IPS-NIHi7 (cell line): ENCODE results near the gene CACNG3.
A peak's percentile ranks its signal among the peaks of the same experiment; 100 is the strongest.
"Not testable (repeated sequence)": the region's sequence is repeated elsewhere in the genome, so short reads cannot be mapped to it uniquely, and the experiment has no call there.

Source experiments
- DNase-seq: peaks from one replicate; pipeline ENCODE4 v3.0.0; 2012; ENCODE audit warnings: mixed read lengths; ENCODE audit errors: extremely low spot score

Gene CACNG3

DNA sequence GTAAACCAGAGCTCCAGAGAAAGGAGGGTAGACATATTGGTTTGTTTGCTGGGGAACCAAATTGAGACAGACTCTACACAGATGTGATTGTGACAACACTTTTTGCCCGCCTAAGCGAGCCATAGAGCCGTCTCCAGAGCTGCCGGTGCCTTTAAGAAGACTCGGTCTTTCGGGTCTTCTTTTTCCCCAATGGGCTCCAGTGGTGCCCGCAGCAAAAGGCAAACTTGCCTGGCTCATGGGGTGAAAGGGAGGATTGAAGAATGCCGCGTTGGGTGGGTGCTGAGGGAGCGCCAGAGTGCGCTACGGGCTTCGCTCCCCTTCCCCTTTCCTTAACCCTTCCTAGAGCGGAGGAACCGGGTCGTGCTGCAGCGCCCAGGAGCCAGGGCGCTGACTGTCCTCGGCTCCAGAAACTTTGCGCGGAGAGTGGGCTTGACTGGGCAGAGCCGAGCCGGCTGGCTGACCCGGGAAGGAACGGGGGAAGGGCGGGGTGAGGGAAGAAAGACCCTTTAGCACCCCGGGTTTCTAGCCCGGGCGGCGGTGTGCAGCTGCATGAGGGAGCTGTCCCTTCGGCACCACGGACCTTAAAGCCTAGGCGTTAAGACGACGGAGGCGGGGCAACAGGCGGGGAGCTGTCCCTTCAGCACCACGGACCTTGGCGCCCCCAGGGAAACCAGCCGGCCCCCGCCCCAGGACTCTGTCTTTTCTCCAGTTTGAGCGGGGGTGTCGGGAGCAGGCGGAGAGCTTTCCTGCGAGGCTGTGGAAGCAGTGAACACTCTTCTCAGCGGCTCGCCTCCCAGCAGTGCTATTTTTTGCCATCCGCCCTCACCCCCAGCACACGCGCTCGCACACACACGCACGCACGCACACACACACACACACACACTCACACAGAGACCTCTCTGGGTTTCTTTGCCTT, at the start of gene CACNG3:
Gene CACNG3, plus strand, starts transcription at position 880 of the 916 bp plus-strand sequence. CDS start 420 bp downstream, outside the sequence.
- DNase-seq: peak; percentile 97

DNA sequence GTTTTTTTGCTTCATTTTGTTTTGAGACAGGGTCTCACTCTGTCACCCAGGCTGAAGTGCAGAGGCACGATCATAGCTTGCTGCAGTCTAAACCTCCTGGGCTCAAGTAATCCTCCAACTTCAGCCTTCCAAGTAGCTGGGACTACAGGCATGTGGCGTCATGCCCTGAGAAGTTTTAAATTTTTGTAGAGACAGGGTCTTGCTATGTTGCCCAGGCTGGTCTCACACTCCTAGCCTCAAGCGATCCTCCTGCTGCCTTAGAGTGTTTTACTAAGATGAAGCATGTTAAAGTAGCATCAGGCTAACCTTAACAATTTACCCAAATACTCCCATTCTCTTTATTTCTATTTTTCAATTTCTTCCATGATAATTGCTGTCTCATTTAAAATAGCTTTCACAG, 49.2 kb upstream of the CACNG3 start:
- DNase-seq: no peak

DNA sequence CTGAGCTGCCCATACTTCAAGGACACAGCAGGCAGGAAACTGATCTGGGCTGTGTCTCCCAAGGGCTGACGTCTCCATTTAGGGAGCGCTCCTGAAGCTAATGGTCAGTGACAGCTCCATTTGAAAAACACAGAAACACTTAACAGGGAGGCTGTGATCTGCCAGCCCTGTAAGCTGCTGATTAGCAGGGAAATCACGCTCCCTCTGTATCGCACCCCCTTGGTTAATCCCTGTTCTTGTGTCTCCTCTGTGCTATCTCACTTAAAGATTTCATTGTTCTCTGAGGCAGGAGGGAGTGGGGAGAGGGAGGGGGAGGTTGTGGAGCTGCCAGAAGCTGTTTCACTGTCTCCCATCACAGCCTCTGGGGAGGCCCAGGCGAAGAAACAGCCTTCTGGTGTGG, 47.4 kb upstream of the CACNG3 start:
- DNase-seq: peak; percentile 69

DNA sequence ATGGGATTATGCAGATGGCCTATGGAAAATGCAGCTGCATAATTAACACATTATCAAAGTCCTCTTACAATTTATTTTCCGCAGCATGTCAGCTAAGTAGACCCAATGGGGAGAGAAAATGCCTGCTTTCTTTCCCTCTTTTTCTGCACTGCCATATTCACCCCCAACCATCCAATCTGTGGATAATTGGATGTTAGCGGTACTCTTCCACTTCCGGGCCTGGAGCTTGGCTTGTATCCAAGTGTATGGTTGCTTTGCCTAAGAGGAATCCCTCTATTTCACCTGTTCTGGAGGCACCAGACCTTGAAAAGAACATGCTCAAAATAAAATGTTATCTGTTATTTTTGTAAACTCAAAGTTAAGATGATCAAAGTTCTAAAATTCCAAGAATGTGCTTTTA, 41.1 kb upstream of the CACNG3 start:
- no peak for DNase-seq

DNA sequence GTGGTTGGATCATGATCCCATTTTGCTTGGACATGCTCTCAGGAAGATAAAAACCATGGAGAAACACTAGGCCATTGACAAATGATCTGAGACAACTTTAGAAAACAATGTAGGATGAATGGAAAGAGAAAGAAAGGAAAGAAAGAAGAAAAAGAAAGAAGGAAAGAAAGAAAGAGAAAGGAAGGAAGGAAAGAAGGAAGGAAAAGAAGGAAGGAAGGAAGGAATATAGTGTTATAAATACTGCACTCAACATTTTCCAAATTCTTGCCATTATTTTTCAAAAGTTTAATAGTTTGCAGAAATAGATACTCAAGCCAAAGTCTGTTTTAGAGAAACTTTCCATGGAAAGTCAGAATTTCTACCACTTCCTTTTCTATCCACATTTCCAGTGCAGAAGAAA, 39.2 kb upstream of the CACNG3 start:
- DNase-seq: no peak

DNA sequence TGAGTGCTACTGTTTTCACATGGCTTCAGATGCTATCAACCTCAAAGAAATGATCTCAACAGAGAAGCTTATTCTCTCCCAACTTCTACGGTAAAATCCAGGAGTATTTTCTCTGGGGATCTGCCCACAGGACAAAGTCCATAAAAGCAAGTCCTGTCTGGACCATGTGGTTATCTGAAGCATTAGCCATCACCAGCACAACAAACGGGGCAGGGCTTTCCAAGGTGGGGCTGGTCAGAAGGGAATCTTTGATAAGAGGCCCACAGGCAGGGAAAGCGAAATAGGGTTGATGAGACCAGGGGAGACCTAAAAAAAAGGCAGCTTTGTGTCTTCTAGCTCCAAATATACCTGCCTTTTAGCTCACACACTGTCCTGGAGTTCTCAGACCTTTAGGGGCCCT, 38.7 kb upstream of the CACNG3 start:
- no peak for DNase-seq

DNA sequence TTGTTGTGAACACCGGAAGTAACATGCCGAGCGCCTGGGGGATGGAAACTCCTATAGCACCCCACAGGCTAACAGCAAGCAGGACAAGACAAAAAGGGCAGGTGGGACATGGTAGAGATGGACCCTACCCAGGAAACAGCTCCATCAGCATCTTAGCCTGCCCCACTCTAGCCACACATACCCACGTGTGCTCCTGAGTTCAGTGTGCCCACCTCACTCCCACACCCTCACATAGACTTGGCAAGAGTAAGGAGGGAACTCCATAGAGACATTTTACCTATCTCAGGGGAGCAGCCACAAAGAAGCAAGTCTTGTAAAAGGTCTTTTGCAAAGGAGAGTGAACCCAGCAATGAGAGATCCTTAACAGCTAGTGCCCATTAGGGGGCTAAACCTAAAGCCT, 37.8 kb upstream of the CACNG3 start:
- DNase-seq: no peak

DNA sequence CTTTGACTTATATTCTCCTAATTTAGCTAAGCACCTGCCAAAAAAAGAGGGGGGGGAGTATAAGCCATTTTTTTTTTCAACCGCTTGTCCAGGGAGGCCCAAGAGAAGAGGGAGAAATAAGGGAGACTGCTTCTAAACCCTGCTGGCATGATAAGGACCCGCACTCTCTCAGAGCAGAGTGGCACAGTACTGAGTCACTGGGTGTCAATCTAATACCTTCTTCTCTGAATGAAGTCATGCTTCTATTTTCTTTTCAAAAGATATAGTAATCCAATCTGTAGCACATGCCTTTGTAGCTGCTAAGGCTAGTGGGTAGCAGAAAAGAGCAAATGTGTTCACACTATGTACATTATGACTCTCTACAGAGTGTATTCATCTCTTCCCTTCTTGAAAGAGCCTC, 34.9 kb upstream of the CACNG3 start:
- no peak for DNase-seq

DNA sequence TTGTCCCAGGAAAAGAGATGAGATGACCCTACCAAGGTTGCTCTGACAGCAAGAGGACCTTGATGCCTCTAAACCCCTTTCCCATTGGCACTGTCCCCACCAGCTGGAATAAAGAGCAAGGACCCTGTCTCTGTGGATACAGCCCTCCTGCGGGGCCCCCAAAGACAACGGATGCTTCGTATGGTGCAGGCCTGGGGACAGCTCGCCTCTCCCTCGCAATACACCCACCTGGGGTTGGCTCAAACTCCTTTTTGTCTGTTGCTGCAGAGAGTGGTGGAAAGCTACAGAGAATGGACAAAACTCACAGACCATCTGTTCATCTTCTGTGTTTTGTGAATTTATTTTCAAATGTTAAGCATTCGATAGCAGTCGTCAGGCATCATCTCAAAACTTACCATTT, 27.6 kb upstream of the CACNG3 start:
- DNase-seq: no peak

DNA sequence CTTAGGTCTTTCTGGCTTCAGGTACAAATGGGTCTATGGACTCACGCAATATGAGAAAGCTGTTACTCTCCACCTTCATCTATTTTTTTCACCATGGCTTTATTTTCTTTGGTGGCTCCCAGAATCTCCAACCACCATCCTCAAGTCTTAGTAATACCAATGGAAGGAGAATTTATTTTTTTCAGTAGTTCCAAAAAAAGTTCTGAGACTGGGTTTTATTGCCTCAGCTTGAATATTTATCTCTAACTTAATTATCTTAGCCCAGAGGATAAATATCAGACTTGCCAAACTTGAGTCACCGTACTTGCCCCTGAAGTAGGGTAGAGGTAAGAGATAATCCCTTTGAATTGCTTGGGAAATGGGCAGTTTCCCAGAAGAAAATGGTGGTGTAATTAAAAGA, 23.2 kb upstream of the CACNG3 start:
- DNase-seq: no peak

DNA sequence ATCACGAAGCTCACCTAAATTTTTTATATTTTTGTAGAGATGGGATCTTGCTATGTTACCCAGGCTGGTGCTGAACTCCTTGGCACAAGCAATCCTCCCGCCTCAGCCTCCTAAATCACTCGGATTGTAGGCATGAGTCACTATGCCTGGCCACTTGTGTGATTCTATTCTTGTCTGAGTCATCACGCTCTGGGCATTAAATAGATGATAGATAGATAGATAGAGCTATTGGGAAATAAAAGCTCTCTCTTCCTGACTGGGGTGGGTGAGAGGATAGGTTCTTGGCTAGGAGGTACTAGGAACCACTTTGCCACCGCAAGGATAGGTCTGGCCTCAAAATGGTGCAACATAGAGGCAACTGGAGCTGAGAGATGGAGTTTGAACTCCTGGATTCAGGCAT, 21.4 kb upstream of the CACNG3 start:
- no peak for DNase-seq

DNA sequence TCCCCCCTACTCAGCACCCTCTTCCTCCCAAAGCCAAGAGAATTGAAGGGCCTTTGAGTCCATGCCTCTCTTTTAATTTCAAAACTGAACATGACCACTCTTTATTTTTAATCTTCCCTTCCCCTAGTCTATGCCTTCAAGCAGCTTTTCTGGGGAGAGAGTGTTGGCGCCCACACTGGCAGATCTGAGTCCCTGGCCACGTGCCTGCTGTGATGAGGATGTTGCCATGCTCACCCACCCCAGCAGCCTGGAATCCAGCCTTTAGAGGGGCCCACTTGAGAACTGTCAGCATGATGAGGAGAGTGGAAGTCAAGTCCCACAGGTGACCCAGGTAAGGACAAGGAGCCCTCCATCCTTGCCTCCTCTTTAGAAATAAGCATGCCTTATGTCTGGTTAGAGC, 20.3 kb upstream of the CACNG3 start:
- no peak for DNase-seq

DNA sequence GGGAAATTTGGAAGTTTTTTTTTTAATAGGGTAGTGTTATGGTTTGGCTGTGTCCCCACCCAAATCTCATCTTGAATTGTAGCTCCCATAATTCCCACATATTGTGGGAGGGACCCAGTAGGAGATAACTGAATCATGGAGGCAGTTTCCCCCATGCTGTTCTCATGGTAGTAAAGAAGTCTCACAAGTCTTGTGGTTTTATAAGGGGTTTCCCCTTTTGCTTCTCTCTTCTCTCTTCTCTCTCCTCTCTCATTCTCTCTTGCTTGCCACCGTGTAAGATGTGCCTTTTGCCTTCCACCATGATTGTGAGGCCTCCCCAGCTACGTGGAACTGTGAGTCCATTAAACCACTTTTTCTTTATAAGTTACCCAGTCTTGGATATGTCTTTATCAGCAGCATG, 17.3 kb upstream of the CACNG3 start:
- not testable (repeated sequence) for DNase-seq

DNA sequence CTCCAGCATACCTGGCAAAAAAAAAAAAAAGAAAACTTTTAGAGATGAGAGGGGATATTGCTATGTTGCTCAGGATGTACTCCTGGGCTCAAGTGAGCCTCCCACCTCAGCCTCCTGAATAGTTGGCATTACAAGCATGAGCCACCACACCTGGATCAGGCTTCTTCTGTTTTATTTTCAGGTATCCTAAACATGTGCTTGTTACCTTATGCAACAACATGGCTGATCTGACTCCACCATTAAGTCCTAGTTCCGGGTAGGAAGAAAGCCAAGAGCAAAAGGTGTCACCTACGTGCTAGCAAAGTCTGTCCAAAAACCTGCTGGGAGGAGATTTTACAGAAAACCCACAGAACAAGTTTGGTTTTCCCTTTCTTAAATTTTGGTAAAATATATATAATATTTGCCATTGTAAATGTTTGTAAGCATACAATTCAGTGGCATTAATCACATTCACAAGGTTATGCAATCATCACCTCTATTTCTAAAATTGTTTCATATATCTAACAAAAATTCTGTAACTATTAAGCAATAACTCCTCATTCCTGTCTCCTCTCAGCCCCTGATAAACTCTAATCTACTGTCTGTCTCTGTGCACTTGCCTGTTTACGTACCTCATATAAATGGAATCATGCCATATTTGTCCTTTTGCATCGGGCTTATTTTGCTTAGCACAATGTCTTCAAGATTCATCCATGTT, 9.1 kb upstream of the CACNG3 start:
- DNase-seq: no peak

DNA sequence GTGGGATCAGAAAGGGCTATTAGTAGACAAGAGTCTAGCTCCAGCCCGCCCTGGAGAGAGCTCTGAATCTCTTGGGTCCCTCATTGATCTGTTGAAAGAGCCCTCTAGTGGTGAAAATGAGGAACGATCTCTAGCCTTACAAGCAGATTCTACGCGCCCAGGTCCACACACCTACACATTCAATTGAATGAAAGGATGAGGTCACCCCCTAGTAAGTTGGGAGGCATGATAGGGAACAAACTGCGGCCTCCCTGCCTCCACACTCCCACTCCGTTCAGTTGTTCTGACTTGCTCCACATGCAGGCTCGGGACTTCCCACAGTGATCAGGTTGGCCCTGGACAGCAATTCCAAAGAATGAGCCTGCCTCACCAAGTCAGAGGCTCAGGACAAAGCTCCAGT, 2.9 kb upstream of the CACNG3 start:
- DNase-seq: peak; percentile 85

DNA sequence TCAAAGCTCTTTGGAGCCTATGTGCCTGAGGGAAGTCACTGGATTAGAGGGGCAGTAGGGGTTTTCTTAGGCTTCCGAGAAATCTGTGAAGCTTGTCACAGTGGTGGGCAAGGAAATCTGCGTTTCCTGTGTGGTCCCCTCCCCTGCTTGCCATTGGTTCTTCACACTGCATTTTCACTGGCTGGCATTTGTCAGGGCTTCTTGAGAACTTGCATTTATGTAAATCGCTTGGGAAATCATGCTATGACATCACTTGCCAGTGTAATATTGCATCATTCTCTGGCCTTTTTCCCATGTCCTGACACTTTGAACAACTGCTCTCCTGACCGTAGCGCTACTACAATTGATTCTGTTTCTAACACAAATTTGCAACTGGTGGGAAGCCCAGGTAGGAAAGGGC, 1.8 kb downstream of the CACNG3 start:
- peak; percentile 15 for DNase-seq

DNA sequence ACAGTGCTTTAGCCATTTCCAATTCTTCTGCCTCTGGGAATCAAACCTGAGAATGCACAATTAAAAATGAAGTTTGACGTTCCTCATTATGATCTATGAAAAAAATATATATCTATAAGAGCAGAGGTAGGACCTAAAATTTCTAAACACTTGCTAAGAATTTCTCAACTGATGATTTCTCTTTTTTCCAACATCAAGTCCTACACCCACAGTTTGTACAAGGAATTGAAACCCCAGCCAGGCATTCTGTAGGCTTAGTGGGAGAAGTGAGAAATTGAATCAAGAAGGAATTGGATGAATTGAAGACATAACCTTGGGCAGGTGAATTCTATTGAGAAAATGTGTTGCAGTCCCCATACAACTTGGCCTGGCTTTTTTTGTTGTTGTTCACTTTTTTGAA, 2.7 kb downstream of the CACNG3 start:
- DNase-seq: no peak

DNA sequence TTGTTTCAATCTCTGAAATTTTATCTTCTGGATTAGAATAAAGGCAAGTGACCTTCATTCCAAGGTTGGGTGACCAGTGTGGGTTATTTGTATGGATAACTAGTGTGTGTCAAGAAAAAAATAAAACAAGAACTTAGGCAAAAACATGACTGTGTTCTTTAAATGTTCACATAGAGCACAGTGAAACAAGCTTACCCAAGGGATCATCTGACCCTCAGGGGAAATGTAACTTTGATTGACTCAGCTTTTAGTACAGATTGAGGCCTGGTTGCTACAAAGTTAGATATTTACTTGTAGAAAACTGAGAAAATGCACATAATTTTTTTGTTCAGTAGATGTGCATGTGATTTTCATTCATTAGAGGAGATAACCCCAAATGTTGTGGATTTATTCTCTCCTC, 6.7 kb downstream of the CACNG3 start:
- no peak for DNase-seq

DNA sequence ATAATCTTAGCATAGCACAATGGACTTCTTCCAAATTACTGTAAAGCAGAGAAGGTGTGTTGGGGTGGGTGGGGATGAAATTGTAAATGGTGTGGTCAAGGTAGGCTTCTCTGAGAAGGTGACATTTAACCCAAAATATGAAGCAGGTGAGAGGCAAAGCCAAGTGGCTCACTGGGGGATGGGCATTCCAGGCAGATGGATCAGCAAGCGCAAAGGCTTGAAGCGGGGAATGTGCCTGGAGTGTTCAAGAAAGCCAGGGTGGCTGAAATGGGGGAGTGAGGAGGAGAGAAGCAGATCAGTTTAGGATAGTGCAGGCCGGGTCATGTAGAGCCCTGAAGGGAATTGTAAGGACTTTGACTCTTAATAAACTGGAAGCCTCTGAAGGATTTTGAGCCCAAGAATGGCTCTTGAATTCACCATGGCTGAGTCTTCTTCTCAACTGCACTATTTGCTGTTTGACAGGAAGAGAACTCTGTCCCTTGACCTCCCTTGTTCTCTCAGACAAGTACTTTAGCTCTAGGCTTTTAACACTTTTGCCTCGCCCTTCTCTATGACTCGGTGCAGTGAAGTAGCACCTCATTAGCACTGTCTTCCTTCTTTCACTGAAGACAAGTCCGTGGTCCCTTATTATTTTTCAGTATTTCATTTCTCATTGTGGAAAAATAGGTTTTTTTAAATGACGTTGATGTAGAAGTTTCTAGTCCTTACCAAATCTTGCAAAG, 14.7 kb downstream of the CACNG3 start:
- DNase-seq: no peak

DNA sequence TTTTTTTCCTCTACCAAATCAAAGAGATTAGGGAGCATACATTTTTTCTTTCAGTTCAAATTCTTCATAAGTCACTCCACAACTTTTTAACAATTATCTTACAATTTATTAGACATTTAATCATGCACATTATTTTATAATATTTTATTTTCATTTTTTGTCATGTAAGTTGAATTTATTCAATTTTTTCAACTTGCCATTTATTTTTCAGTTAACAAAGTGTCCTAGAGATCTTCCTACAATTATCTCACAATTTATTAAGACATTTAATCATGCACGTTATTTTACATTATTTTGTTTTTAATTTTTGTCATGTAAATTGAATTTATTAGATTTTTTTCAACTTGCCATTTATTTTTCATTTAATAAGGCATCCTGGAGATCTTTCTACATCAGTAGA, 16.2 kb downstream of the CACNG3 start:
- DNase-seq: no peak

DNA sequence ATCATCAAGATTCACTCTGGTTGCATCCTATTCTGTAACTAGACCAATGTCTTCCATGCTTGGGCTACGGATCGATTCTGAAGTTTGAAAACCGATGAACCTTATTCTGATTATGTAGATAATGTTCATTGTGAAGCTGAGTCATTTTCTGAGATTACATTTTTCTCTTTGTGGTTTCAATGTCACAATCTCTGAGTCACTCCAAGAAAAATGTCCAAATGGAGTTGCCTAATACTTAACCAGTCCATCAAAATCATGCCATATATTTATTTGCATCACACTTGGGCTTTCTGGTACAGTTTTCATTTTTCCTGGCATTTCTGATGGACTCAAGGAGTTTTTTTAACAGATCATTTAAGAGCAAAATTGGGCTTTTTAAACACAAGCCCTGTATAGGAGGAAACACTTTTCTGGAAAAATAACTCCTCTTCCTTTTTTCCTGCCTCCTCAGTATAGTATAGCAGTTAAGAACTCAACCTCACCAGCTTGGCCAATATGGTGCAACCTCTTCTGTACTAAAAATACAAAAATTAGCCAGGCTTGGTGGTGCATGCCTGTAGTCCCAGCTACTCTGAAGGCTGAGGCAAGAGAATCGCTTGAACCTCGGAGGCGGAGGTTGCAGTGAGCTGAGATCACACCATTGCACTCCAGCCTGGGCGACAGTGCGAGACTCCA, 17.5 kb downstream of the CACNG3 start:
- DNase-seq: no peak

DNA sequence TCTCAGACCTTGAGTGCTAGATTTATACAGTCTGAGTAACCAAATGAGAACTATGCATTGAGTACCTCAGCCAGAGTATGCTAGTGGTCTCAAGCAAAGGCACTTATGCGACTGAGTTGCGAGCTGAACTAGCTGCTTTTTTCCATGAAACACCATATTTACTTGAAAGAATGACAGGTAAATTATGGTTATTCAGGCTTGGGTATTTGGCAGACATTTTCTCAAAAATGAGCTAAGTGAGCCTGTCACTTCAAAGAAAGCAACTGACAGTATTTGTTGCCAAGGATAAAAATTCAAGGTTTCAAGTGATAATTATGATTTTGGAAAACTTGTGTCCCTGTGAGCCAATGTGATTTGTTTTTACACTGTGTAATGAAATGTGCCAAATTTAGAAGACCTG, 19.3 kb downstream of the CACNG3 start:
- no peak for DNase-seq
